ENCODE results near the gene STRN4.
A peak's percentile ranks its signal among the peaks of the same experiment; 100 is the strongest.
"Not testable (repeated sequence)": the region's sequence is repeated elsewhere in the genome, so short reads cannot be mapped to it uniquely, and the experiment has no call there.

The STRN4 gene

DNA sequence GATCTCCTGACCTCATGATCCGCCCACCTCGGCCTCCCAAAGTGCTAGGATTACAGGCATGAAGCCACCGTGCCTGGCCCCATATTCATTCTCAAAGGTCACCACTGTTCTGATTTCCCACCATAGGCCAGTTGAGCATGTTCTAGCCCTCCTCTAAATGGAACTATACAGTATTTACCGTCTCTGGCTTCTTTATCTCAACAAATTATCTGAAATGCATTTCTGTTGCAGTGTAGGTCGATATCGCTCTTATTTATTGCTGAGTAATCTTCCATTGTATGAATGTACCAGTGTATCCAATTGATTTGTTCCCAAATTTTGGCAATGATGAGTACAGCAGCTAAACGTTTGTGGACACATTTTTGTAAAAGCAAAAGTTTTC, 26.8 kb upstream of the STRN4 start:
- DNase-seq = no peak

DNA sequence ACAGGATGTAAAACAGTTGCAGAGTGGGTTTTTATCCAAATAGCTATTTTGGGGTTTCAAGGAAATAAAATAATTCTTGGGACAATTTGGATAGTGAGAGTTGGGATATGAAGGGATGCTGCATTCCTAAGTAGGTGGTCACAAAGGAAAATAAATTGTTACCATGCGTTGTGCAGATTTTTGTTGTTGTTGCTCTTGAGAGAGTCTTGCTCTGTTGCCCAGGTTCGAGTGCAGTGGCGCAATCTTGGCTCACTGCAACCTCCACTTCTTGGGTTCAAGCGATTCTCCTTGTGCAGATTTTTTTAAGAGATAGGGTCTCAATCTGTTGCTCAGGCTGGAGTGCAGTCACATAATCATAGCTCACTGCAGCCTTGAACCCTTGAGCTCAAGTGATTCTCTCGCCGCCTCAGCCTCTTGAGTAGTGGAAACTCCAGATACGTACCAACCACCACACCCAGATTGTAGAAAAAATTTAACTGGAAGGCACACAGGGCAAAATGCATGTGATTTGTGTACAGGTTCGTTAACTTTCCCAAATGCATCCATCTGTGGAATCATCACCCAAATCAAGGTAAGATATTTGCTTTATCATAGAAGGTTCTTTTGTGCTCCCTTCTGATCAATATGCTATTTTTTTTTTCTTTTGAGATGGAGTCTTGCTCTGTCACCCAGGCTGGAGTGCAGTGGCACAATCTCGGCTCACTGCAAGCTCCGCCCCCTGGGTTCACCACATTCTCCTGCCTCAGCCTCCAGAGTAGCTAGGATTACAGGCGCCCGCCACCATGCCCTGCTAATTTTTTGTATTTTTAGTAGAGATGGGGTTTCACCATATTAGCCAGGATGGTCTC, 26.1 kb upstream of the STRN4 start:
- DNase-seq = no peak

DNA sequence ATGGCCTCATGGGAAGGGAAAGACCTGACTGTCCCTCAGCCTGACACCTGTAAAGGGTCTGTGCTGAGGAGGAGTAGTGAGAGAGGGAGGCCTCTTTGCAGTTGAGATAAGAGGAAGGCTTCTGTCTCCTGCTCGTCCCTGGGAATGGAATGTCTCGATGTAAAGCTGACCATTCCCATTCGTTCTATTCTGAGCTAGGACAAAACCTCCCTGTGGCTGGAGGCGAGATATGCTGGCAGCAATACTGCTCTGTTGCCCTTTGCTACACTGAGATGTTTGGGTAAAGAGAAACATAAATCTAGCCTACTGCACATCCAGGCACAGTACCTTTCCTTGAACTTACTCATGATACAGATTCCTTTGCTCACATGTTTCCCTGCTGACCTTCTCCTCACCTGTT, 22.5 kb upstream of the STRN4 start:
- not testable (repeated sequence) for DNase-seq

DNA sequence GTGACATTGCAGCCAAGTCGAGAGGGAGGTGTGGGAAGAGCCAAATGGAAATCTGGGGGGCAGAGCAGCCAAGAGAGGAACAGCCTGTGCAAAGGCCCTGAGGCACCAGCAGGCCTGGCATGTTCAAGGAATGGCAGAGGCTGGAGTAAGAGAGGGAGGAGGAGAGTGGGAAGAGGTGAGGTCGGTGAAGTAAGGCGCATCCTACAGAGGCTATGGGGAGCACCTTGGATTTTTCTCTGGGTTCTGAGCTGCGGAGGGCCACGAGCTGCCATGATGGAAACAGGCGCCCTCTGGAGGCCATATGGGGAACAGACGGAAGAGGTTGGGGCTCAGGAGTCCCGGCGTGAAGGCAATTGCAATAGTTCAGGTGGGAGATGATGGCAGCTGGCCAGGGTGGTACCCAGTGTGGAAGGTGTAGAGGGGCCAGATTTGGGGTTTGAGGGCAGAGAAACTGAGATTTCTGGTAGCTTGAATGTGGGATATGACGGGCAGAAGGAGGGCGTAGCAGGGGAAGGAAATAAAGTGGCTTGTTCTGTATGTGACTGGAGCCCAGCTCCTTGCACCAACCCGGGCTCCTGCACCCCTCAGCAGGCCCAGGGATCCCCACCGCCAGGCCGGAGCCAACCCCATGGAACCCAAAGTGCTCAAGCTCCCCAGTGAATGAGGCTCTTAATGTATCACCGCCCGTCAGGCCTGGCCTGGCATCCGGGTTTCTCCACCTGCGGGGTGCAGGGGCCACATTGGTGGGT, 20.5 kb upstream of the STRN4 start:
- DNase-seq = peak; percentile 56

DNA sequence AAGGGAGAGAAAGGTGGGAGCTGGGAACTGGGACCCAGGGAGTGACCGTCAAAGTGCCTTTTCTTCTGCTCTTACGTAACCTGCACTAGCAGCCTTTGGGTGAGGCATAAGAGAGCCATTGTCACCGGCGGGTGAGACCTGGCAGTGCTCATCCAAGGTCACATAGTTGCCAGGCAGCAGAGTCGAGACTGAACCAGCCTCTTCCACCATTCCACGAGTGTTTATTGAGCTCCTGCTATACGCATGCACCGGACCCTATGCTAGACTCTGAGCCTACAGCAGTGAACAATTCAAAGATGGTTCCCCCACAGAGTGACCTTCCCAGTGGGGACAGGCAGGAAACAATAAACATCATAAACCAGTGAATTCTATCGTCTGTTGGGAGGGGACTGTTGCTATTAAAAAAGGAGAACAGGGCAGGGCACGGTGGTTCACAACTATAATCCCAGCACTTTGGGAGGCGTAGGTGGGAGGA, 18.6 kb upstream of the STRN4 start:
- DNase-seq = no peak

DNA sequence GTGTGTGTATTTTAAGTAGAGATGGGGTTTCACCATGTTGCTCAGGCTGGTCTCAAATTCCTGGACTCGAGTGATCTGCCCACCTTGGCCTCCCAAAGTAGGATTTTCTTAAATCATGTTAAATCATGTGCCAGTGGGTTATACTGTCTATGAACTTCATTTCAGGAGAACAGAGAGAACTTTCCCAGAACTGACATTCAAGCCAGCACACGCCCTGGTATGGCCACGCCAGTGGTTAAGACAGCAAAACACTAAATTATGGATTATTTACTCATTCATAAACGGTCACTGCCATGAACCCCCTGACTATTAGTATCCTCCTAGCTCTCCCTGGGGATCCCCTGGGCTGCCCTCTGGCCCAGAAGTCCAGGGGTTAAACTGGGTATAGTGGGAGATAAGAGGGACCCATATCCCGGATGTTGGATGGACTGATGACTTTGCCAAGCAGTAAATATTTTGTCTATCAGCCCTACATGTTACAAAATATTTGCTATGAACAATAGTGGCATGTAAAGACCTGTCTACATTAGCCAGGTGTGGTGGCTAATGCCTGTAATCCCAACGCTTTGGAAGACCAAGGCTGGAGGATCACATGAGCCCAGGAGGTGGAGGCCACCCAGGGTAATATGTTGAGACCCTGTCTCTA, 16.1 kb upstream of the STRN4 start:
- no peak for DNase-seq

DNA sequence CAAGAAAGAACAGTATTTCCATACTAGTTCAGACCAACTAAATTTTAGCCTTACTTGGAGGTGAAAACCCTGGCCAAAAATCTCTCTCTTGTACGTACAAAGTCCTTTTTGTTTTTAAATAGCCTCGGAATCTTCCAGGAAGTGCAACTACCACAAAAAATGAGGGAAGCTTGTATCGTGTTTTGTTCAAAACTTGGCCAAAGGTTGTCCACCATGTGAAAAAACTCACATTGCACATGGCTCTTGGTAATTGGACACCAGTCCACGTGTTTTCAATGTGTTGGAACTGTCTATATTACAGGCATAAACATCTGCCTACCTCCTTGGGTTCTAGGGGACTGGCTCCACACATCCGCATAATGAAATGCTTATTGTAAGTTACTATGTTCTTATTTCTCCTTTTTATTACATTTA, 15.2 kb upstream of the STRN4 start:
- no peak for DNase-seq

DNA sequence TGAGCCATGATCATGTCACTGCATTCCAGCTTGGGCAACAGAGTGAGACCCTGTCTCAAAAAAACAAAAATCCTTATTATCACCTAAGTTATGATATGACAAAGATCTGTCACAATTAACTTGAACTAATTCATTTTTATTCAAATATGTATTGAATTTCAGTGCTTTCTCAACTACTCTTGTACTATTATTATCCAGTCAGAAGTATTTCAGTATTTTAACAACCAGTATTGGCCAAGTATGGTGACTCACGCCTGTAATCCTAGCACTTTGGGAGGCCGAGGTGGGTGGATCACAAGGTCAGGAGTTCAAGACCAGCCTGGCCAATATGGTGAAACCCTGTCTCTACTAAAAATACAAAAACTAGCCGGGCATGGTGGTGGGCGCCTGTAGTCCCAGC, 14.6 kb upstream of the STRN4 start:
- not testable (repeated sequence) for DNase-seq

- DNase-seq = no peak
Measured at GRCh38 chr19:46760363-46760762, 14.1 kb upstream of the STRN4 start.

GRCh38 chr19:46759817-46760333, 13.6 kb upstream of the STRN4 start:
- no peak for DNase-seq

DNA sequence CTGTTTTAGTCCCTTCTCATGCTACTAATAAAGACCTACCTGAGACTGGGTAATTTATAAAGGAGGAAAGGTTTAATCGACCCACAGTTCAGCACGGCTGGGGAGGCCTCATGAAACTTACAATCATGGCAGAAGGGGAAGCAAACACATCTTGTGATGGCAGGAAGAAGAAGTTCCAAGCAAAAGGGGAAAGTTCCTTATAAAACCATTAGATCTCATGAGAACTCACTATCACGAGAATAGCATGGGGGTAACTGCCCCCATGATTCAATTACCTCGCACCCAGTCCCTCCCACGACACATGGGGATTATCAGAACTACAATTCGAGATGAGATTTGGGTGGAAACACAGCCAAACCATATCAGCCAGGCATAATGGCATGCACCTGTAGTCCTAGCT, 13.0 kb upstream of the STRN4 start:
- no peak for DNase-seq

DNA sequence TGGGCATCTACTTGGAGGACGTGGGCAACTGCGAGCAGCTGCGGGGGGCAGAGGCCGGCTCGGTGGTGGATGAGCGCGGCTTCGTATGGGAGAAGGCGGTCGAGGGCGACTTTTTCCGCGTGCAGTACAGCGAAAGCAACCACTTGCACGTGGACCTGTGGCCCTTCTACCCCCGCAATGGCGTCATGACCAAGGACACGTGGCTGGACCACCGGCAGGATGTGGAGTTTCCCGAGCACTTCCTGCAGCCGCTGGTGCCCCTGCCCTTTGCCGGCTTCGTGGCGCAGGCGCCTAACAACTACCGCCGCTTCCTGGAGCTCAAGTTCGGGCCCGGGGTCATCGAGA, 10.3 kb upstream of the STRN4 start:
- DNase-seq = no peak

DNA sequence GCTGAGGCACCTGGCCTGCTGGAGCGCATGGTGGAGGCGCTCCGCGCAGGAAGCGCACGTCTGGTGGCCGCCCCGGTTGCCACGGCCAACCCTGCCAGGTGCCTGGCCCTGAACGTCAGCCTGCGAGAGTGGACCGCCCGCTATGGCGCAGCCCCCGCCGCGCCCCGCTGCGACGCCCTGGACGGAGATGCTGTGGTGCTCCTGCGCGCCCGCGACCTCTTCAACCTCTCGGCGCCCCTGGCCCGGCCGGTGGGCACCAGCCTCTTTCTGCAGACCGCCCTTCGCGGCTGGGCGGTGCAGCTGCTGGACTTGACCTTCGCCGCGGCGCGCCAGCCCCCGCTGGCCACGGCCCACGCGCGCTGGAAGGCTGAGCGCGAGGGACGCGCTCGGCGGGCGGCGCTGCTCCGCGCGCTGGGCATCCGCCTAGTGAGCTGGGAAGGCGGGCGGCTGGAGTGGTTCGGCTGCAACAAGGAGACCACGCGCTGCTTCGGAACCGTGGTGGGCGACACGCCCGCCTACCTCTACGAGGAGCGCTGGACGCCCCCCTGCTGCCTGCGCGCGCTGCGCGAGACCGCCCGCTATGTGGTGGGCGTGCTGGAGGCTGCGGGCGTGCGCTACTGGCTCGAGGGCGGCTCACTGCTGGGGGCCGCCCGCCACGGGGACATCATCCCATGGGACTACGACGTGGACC, 9.7 kb upstream of the STRN4 start:
- DNase-seq = no peak

DNA sequence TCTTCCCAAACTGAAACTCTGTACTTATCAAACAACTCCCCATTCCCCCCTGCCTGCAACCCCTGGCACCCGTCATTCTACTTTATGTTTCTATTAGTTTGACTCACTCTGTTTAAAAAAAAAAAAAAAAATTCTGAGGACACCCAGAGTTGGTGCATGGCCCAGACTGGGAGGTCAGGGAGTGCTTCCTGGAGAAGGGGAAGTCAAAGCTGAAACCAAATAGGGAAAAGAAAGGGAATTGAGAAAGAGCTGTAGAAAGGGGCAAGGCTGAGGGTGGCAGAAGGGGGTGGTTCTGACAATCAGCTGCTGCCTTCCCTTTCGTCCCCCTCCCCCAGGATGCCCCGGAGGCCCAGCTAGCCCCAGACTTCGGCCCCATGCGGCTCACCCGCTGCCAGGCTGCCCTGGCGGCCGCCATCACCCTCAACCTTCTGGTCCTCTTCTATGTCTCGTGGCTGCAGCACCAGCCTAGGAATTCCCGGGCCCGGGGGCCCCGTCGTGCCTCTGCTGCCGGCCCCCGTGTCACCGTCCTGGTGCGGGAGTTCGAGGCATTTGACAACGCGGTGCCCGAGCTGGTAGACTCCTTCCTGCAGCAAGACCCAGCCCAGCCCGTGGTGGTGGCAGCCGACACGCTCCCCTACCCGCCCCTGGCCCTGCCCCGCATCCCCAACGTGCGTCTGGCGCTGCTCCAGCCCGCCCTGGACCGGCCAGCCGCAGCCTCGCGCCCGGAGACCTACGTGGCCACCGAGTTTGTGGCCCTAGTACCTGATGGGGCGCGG, 9.0 kb upstream of the STRN4 start:
- no peak for DNase-seq

DNA sequence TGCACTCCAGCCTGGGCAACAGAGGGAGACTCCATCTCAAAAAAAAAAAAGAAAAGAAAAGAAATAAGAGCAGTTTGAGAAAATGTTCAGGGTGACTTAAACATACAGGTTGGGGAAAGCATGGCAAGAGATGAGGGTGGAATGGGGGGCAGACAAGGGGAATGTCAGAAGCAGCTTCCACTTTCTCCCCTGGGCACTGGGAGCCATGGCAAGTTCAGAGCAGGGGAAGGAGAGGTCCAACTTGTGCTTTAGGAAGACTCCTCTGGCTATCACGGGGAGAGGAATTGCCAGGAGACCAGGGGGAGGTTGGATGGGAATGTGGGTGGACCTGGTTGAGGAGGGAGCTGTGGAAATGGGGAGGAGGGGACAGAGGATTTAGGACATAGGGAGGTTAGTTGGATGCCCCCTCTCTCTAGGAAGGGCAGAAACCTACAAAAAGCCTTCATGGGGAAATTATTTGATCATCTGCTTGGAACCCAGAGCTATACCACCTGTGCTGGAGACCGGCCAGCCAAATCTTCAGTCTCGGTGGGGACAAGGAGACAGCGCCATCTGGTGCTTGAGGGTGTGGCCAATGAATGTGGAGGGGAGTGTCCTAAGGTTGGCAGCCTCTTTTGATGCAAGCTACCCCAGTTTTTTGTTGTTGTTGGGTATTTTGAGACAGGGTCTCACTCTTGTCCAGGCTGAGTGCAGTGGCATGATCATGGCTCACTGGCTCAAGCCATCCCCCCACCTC, 7.3 kb upstream of the STRN4 start:
- DNase-seq = peak; percentile 64

- DNase-seq = peak; percentile 78
Measured at GRCh38 chr19:46748325-46749109, 2.3 kb upstream of the STRN4 start.

DNA sequence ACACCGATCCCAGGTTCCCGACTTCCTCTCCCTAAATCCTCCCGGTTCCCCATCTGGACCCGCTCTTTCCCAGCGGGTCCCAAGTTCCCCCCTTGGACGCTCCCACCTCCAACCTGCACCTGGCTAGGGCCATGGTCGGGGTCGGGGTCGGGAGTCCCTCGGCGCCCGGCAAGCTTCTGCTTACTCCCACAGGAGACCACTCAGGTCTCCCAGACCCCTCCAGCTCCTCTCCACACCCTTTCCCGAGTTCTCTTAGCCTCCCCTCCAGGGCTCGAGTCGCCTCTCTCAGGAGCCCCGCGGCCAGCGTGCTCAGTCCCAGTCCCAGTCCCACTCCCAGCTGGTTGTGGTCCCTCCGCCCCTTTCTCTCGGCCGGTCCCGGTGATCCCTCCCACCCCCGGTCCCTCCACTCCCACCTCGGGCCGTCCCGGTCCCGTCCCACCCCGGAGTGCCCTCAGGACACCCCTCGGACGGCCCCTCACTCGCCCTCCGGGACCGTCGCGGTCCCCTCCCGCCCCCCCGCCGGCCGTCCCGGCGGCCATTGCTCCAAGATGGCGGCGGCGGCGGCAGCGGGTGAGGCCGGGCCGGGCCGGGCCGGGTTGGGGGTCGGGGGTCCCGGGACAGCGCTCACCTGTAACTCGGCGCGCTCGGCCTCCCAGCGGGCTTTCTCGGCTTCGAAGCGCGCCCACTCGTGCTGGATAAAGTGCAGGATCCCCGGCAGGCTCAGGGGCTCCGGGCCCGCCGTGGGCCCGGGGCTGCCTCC, 549 bp downstream of the STRN4 start, which contains the start of gene FKRP:
Gene FKRP, plus strand, starts transcription at position 537 of the 760 bp plus-strand sequence. CDS start 9,394 bp downstream, outside the sequence.
- DNase-seq = no peak

GRCh38 chr19:46745030-46745429, 1.2 kb downstream of the STRN4 start:
- DNase-seq = no peak

DNA sequence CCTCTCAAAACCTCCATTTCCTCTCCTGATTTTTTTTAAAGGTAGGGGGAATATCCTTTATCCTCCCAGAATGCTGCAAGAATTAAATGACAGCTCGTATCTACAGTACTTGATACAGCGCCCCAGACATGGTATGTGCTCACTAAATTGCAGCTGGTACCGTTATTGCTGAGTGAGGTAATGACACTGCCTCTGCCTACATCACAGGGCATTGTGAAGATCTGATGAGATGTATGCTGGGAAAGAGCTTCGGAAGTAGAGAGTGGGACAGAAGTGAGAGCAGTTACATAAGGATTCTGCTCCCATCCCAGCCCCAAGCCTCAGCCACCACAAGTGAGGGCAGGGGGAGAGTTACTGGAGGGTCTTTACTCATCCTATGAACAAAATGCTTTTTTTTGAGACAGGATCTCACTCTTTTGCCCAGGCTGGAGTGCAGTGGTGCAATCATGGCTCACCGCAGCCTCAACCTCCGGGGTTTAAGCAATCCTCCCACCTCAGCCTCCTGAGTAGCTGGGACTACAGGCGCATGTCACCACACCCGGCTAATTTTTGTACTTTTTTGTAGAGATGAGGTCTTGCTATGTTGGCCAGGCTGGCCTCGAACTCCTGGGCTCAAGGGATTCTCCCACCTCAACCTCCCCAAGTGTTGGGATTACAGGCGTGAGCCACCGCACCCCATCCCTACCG, 2.1 kb downstream of the STRN4 start:
- no peak for DNase-seq

All from activated gamma-delta T cell treated with Interleukin-2 at 50 U/mL for 16 hours (primary cell).